MM.1S (cell line): ENCODE data around the gene LRRC17.

ENCODE experiments used
- EZH2 ChIP-seq: fragments of 300-600 bp; sonication (generic); optimal IDR thresholded peaks from 2 replicates; pipeline ENCODE3; 2017; ENCODE audit warnings: low read depth, mild to moderate bottlenecking, antibody characterized with exemption, low read length, mixed read lengths
- EZH2phosphoT487 ChIP-seq: fragments of 300-600 bp; sonication (generic); IDR thresholded peaks from 2 replicates; pipeline ENCODE4 v1.6.1; 2018; ENCODE audit warnings: antibody characterized with exemption, low read length
- TF ChIP-seq, protein P1 (sequence below): fragments of 300-600 bp; sonication (generic); IDR thresholded peaks from 2 replicates; pipeline ENCODE4 v1.5.1; 2016; ENCODE audit warnings: antibody characterized with exemption, low read length, mixed read lengths

DNA sequence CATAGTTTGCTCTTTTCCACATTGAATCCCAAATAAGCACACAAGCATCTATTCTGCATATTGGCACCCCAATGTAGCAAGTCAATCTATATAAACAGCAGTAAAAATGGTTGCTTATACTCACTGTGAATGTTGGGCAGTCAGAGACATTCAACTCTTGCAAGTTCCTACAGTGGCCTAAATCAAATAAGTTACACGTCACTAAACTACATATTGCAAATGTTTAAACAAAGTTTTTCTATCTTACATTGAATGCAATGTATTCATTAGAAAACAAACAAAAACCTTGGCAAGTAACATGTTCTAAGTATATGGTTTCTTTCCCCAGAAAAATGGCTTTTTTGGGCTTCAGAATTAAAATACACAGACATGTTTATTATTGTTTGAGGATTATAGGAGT lies 19.0 kb downstream of the LRRC17 start:
- TF ChIP-seq, protein P1, sequence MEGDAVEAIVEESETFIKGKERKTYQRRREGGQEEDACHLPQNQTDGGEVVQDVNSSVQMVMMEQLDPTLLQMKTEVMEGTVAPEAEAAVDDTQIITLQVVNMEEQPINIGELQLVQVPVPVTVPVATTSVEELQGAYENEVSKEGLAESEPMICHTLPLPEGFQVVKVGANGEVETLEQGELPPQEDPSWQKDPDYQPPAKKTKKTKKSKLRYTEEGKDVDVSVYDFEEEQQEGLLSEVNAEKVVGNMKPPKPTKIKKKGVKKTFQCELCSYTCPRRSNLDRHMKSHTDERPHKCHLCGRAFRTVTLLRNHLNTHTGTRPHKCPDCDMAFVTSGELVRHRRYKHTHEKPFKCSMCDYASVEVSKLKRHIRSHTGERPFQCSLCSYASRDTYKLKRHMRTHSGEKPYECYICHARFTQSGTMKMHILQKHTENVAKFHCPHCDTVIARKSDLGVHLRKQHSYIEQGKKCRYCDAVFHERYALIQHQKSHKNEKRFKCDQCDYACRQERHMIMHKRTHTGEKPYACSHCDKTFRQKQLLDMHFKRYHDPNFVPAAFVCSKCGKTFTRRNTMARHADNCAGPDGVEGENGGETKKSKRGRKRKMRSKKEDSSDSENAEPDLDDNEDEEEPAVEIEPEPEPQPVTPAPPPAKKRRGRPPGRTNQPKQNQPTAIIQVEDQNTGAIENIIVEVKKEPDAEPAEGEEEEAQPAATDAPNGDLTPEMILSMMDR = no peak
- TF ChIP-seq EZH2 (no peak), EZH2phosphoT487 (no peak)
